SU-DHL-6 (cell line): ENCODE results near the gene UNC5B.

Experiments
- EZH2phosphoT487 ChIP-seq: fragments of 200-600 bp; sonication (generic), shearing (Covaris generic); conservative IDR thresholded peaks from 2 replicates; pipeline ENCODE4 v1.6.1; 2018; ENCODE audit warnings: mild to moderate bottlenecking, antibody characterized with exemption, low read length, moderate library complexity, mixed read lengths
- TF ChIP-seq, protein P1 (sequence below): fragments of 200-600 bp; sonication (generic); IDR thresholded peaks from one replicate; pipeline ENCODE4 v1.5.1; 2017; ENCODE audit warnings: antibody characterized with exemption, mild to moderate bottlenecking, low read length, moderate library complexity; ENCODE audit not compliant: insufficient read depth, poor library complexity, severe bottlenecking

DNA sequence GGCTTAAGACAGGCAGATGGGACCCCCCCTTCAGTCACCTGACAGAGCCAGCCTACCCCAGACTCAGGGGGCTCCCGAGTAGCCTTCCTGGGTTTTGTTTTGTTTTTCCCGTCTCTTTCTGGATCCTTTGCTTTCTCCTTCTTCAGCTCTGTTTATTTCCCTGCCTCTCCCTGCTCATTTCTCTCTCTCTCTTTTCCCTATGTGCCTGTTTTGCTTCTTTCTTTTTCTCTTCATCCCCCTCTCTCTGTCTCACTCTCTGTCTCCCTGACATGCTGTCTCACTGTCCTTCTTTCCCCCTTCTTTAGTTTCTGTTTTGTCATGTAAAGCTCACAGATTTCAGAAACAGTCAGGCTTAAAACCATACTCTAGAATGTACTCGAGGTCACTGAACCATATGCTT, 68.5 kb downstream of the UNC5B start:
- TF ChIP-seq, protein P1, sequence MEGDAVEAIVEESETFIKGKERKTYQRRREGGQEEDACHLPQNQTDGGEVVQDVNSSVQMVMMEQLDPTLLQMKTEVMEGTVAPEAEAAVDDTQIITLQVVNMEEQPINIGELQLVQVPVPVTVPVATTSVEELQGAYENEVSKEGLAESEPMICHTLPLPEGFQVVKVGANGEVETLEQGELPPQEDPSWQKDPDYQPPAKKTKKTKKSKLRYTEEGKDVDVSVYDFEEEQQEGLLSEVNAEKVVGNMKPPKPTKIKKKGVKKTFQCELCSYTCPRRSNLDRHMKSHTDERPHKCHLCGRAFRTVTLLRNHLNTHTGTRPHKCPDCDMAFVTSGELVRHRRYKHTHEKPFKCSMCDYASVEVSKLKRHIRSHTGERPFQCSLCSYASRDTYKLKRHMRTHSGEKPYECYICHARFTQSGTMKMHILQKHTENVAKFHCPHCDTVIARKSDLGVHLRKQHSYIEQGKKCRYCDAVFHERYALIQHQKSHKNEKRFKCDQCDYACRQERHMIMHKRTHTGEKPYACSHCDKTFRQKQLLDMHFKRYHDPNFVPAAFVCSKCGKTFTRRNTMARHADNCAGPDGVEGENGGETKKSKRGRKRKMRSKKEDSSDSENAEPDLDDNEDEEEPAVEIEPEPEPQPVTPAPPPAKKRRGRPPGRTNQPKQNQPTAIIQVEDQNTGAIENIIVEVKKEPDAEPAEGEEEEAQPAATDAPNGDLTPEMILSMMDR = no peak
- TF ChIP-seq EZH2phosphoT487 = no peak
